ENCODE results near the gene H2BK1.

- no peak for TF ChIP-seq CTCF (IDR thresholded peaks at IDR 0.05)
- no peak for TF ChIP-seq POLR2A (IDR thresholded peaks at IDR 0.05)
- TF ChIP-seq POLR2AphosphoS5 (IDR thresholded peaks at IDR 0.05): no peak
- TF ChIP-seq EP300 (IDR thresholded peaks at IDR 0.05): no peak
These were observed 47.7 kb upstream of the H2BK1 start for GRCh38 chr7:151257990-151258389.

All from sigmoid colon (tissue), 4 donors.